ENCODE results near the gene AP3B1.

GRCh38 chr5:78187172-78187571 is 107.3 kb downstream of the AP3B1 start:
- TF ChIP-seq POLR2A (IDR thresholded peaks at IDR 0.05) = no peak
- no peak for TF ChIP-seq CTCF (IDR thresholded peaks at IDR 0.05)
